Smooth muscle cell (in vitro differentiated cells): ENCODE measurements around the gene FGFBP2. TPM values are rescaled to one million over a fixed set of nuclear protein-coding genes. Genes with fewer than 3 reads are reported as not detected.

Experiments
- DNase-seq: peaks from one replicate; lab custom pipeline; 2025; ENCODE audit not compliant: unreplicated experiment; lab: John Stamatoyannopoulos, UW
- H2AFZ ChIP-seq: fragments of 200-600 bp; sonication (generic); 2 replicates; pipeline ENCODE4 v1.6.0; 2016; ENCODE audit warnings: antibody characterized with exemption, low read depth, mild to moderate bottlenecking
- H3F3A ChIP-seq: fragments of 200-600 bp; sonication (generic); 2 replicates; pipeline ENCODE4 v1.6.0; 2017; ENCODE audit warnings: antibody characterized with exemption, low read depth
- H3K27ac ChIP-seq: fragments of 200-600 bp; sonication (generic); 2 replicates; pipeline ENCODE4 v1.5.1; 2016; ENCODE audit warnings: low read depth, mild to moderate bottlenecking
- H3K27me3 ChIP-seq: fragments of 200-600 bp; sonication (generic); 2 replicates; pipeline ENCODE4 v1.6.1; 2016; ENCODE audit warnings: low read depth, mild to moderate bottlenecking
- H3K36me3 ChIP-seq: fragments of 200-600 bp; sonication (generic); 2 replicates; pipeline ENCODE4 v1.5.1; 2016; ENCODE audit warnings: low read depth
- H3K4me1 ChIP-seq: fragments of 200-600 bp; sonication (generic); 2 replicates; pipeline ENCODE4 v1.5.1; 2016; ENCODE audit warnings: low read depth
- H3K4me2 ChIP-seq: fragments of 200-600 bp; sonication (generic); 2 replicates; pipeline ENCODE4 v1.6.0; 2016; ENCODE audit warnings: mild to moderate bottlenecking
- H3K4me3 ChIP-seq: fragments of 200-600 bp; sonication (generic); 2 replicates; pipeline ENCODE4 v1.5.1; 2016; ENCODE audit warnings: mild to moderate bottlenecking
- H3K79me2 ChIP-seq: fragments of 200-600 bp; sonication (generic); 2 replicates; pipeline ENCODE4 v1.6.0; 2016; ENCODE audit warnings: low read depth, mild to moderate bottlenecking
- H3K9ac ChIP-seq: fragments of 200-600 bp; sonication (generic); 2 replicates; pipeline ENCODE4 v1.6.0; 2016; ENCODE audit warnings: low read depth
- H3K9me3 ChIP-seq: fragments of 200-600 bp; sonication (generic); replicated peaks from 2 replicates; pipeline ENCODE4 v1.5.1; 2016; ENCODE audit warnings: low read depth
- H4K20me1 ChIP-seq: fragments of 200-600 bp; sonication (generic); 2 replicates; pipeline ENCODE4 v1.6.0; 2016; ENCODE audit warnings: low read depth
- CTCF ChIP-seq: fragments of 200-600 bp; sonication (generic); IDR thresholded peaks from 2 replicates; pipeline ENCODE4 v1.5.1; 2017; ENCODE audit warnings: borderline replicate concordance, mild to moderate bottlenecking, antibody characterized with exemption; ENCODE audit not compliant: insufficient read depth, poor library complexity, severe bottlenecking
- WGBS: methylation state at CpG from one replicate; pipeline ENCODE4 v1.1.7; 2016; ENCODE audit warnings: low lambda C conversion rate; 5-methylcytosine and 5-hydroxymethylcytosine counted together
- polyA plus RNA-seq: library from polyadenylated mRNA; unstranded; fragments of >200 nt; fragmentation: Nextera tagmentation; extraction: Ambion mirVana; gene quantifications from 2 replicates; pipeline ENCODE4 v1.2.1, GENCODE V29; 2016
- total RNA-seq: library from RNA; depleted of rRNA; stranded (reverse); fragments of >200 nt; gene quantifications from 2 replicates; pipeline ENCODE4 v1.2.3, GENCODE V29; 2014

FGFBP2 gene
- total and polyA plus RNA-seq, 2 experiments from 2014 or later = not detected

GRCh38 chr4:15945516-15945915, 17.5 kb downstream of the FGFBP2 start:
- H3K9me3 ChIP-seq = no peaks in the 10 kb centered on the region
- H3K27ac ChIP-seq = no peak overlapping the region
- no peaks in the 10 kb centered on the region for H3F3A ChIP-seq
- TF ChIP-seq CTCF = no peak
- no peak overlapping the region for H3K9ac ChIP-seq
- no peak overlapping the region for H3K4me2 ChIP-seq
- H3K36me3 ChIP-seq = no peaks in the 10 kb centered on the region
- WGBS = 44% methylated on average over 1 of the region's 1 CpG
- H3K4me1 ChIP-seq = no peaks in the 10 kb centered on the region
- H3K27me3 ChIP-seq = no peaks in the 10 kb centered on the region
- no peaks in the 10 kb centered on the region for H3K79me2 ChIP-seq
- no peaks in the 10 kb centered on the region for H4K20me1 ChIP-seq
- DNase-seq = no peak
- H3K4me3 ChIP-seq = no peak overlapping the region
- H2AFZ ChIP-seq = no peak overlapping the region

GRCh38 chr4:15944895-15945294, 18.1 kb downstream of the FGFBP2 start:
- no peaks in the 10 kb centered on the region for H3K27me3 ChIP-seq
- H3K36me3 ChIP-seq = no peaks in the 10 kb centered on the region
- no peak overlapping the region for H3K27ac ChIP-seq
- H3K9ac ChIP-seq = no peak overlapping the region
- 95% methylated on average over 2 of the region's 2 CpGs for WGBS
- no peak for DNase-seq
- no peaks in the 10 kb centered on the region for H3K79me2 ChIP-seq
- no peaks in the 10 kb centered on the region for H4K20me1 ChIP-seq
- no peak overlapping the region for H3K4me3 ChIP-seq
- TF ChIP-seq CTCF = no peak
- no peaks in the 10 kb centered on the region for H3K9me3 ChIP-seq
- H3F3A ChIP-seq = no peaks in the 10 kb centered on the region
- no peak overlapping the region for H3K4me2 ChIP-seq
- H2AFZ ChIP-seq = no peak overlapping the region
- no peaks in the 10 kb centered on the region for H3K4me1 ChIP-seq

GRCh38 chr4:15942283-15942682, 20.7 kb downstream of the FGFBP2 start:
- Histone ChIP-seq H4K20me1 (no peaks in the 10 kb centered on the region), H3K9ac (no peak overlapping the region), H3K27ac (no peak overlapping the region), H3F3A (no peaks in the 10 kb centered on the region), H3K27me3 (peaks cover 16% of the 10 kb centered on the region), H3K4me1 (no peaks in the 10 kb centered on the region), H3K9me3 (no peaks in the 10 kb centered on the region), H3K4me3 (no peak overlapping the region), H3K36me3 (no peaks in the 10 kb centered on the region), H3K4me2 (no peak overlapping the region), H2AFZ (no peak overlapping the region), H3K79me2 (no peaks in the 10 kb centered on the region)
- no peak for DNase-seq
- TF ChIP-seq CTCF = no peak
- 100% methylated on average over 1 of the region's 1 CpG for WGBS

- 68% methylated on average over 4 of the region's 4 CpGs for WGBS
- H3K27ac ChIP-seq = no peak within 1 kb of the TSS
- no peak for TF ChIP-seq CTCF
- H3F3A ChIP-seq = no peaks in the 10 kb centered on the region
- H3K4me3 ChIP-seq = no peak within 1 kb of the TSS
- no peaks in the 10 kb centered on the region for H3K9me3 ChIP-seq
- no peak within 1 kb of the TSS for H2AFZ ChIP-seq
- H3K9ac ChIP-seq = no peak within 1 kb of the TSS
- no peak for DNase-seq
- no peaks in the 10 kb centered on the region for H4K20me1 ChIP-seq
- H3K79me2 ChIP-seq = no peaks in the 10 kb centered on the region
- H3K36me3 ChIP-seq = no peaks in the 10 kb centered on the region
- H3K4me2 ChIP-seq = no peak within 1 kb of the TSS
- peaks cover 22% of the 10 kb centered on the region for H3K27me3 ChIP-seq
- H3K4me1 ChIP-seq = no peaks in the 10 kb centered on the region
Observed at GRCh38 chr4:15938640-15939039, 24.3 kb downstream of the FGFBP2 start, which contains the start of gene FGFBP1. TSS of gene FGFBP1 (minus strand) at chr4:15938740. CDS start at chr4:15936632, 2,108 bp downstream.
